Osteocyte (in vitro differentiated cells): ENCODE measurements around the gene PDGFA. TPM values are rescaled to one million over a fixed set of nuclear protein-coding genes. Genes with fewer than 3 reads are reported as not detected.
"Not testable (repeated sequence)": the region's sequence is repeated elsewhere in the genome, so short reads cannot be mapped to it uniquely, and the experiment has no call there.

Experiments used
- DNase-seq: peaks from one replicate; pipeline ENCODE4 v3.0.0; 2021; ENCODE audit warnings: mixed read lengths; ENCODE audit not compliant: unreplicated experiment; ENCODE audit errors: extremely low spot score
- H3K27ac Mint-ChIP-seq: one replicate; pipeline ENCODE4 v1.8.0; 2021; ENCODE audit warnings: mild to moderate bottlenecking, mixed read lengths; ENCODE audit not compliant: unreplicated experiment
- H3K27me3 Mint-ChIP-seq: one replicate; pipeline ENCODE4 v1.8.0; 2021; ENCODE audit warnings: mixed read lengths; ENCODE audit not compliant: unreplicated experiment
- H3K36me3 Mint-ChIP-seq: one replicate; pipeline ENCODE4 v1.8.0; 2021; ENCODE audit warnings: mixed read lengths; ENCODE audit not compliant: unreplicated experiment
- H3K4me1 Mint-ChIP-seq: one replicate; pipeline ENCODE4 v1.8.0; 2021; ENCODE audit warnings: mixed read lengths; ENCODE audit not compliant: unreplicated experiment
- H3K4me3 Mint-ChIP-seq: one replicate; pipeline ENCODE4 v1.8.0; 2021; ENCODE audit warnings: mild to moderate bottlenecking, moderate library complexity, mixed read lengths; ENCODE audit not compliant: unreplicated experiment
- H3K9me3 Mint-ChIP-seq: one replicate; pipeline ENCODE4 v1.8.0; 2021; ENCODE audit warnings: mixed read lengths; ENCODE audit not compliant: unreplicated experiment
- CTCF ChIP-seq: fragments of 200-600 bp; sonication (generic); IDR thresholded peaks from 2 replicates; pipeline ENCODE4 v1.5.0; 2021; ENCODE audit warnings: antibody characterized with exemption, mild to moderate bottlenecking, moderate library complexity
- total RNA-seq: library from RNA; stranded (reverse); gene quantifications from 2 replicates; pipeline ENCODE4 v1.2.1, GENCODE V29; 2021

PDGFA gene
- total RNA-seq, 1 donor from 2014 or later = 93.6 TPM

- no peak for DNase-seq
- no peak overlapping the region for H3K27ac Mint-ChIP-seq
- H3K4me1 Mint-ChIP-seq = no peaks in the 10 kb centered on the region
Observed at GRCh38 chr7:556291-556826, 36.7 kb upstream of the PDGFA start.

GRCh38 chr7:555551-556160 lies 36.0 kb upstream of the PDGFA start:
- H3K4me1 Mint-ChIP-seq = no peaks in the 10 kb centered on the region
- no peak overlapping the region for H3K27ac Mint-ChIP-seq
- H3K4me3 Mint-ChIP-seq = no peak overlapping the region

More at GRCh38 chr7:556291-556826, 36.7 kb upstream of the PDGFA start:
- H3K4me3 Mint-ChIP-seq = no peak overlapping the region
- no peak for TF ChIP-seq CTCF
- H3K27me3 Mint-ChIP-seq = no peaks in the 10 kb centered on the region
- no peaks in the 10 kb centered on the region for H3K9me3 Mint-ChIP-seq
- H3K36me3 Mint-ChIP-seq = no peaks in the 10 kb centered on the region

GRCh38 chr7:553636-554111 lies 34.0 kb upstream of the PDGFA start:
- no peaks in the 10 kb centered on the region for H3K36me3 Mint-ChIP-seq
- no peaks in the 10 kb centered on the region for H3K4me1 Mint-ChIP-seq
- no peaks in the 10 kb centered on the region for H3K27me3 Mint-ChIP-seq
- no peak for TF ChIP-seq CTCF
- H3K4me3 Mint-ChIP-seq = no peak overlapping the region
- H3K9me3 Mint-ChIP-seq = no peaks in the 10 kb centered on the region
- H3K27ac Mint-ChIP-seq = no peak overlapping the region
- DNase-seq = no peak

More at GRCh38 chr7:555551-556160, 36.0 kb upstream of the PDGFA start:
- no peak for TF ChIP-seq CTCF
- Mint-ChIP-seq H3K27me3 (no peaks in the 10 kb centered on the region), H3K9me3 (no peaks in the 10 kb centered on the region), H3K36me3 (no peaks in the 10 kb centered on the region)
- DNase-seq = no peak

- no peaks in the 10 kb centered on the region for H3K4me1 Mint-ChIP-seq
- no peaks in the 10 kb centered on the region for H3K27me3 Mint-ChIP-seq
- no peaks in the 10 kb centered on the region for H3K36me3 Mint-ChIP-seq
- TF ChIP-seq CTCF = no peak
- H3K9me3 Mint-ChIP-seq = no peaks in the 10 kb centered on the region
- no peak for DNase-seq
- H3K4me3 Mint-ChIP-seq = no peak overlapping the region
- no peak overlapping the region for H3K27ac Mint-ChIP-seq
Observed at GRCh38 chr7:552868-553635, 33.4 kb upstream of the PDGFA start.

GRCh38 chr7:552151-552867 lies 32.7 kb upstream of the PDGFA start:
- not testable (repeated sequence) for H3K36me3 Mint-ChIP-seq, H3K27me3 Mint-ChIP-seq, H3K27ac Mint-ChIP-seq, H3K9me3 Mint-ChIP-seq, DNase-seq, H3K4me3 Mint-ChIP-seq, H3K4me1 Mint-ChIP-seq

GRCh38 chr7:551615-551970 lies 31.9 kb upstream of the PDGFA start:
- not testable (repeated sequence) for H3K4me3 Mint-ChIP-seq, H3K27me3 Mint-ChIP-seq, H3K9me3 Mint-ChIP-seq, H3K36me3 Mint-ChIP-seq, H3K4me1 Mint-ChIP-seq, DNase-seq, H3K27ac Mint-ChIP-seq
